LNCaP clone FGC (cell line): ENCODE results near the gene ZNF518B.

Experiments used
- DNase-seq: peaks from one replicate; pipeline ENCODE4 v3.0.0-alpha.2; 2011; ENCODE audit warnings: low read depth
- H3K4me3 ChIP-seq: 2 replicates; pipeline ENCODE4 v1.5.1; 2011; ENCODE audit warnings: mild to moderate bottlenecking, low read depth, low read length, control low read depth
- TF ChIP-seq, protein P1 (sequence below): IDR thresholded peaks from 2 replicates; pipeline ENCODE4 v1.5.1; 2012; ENCODE audit warnings: mild to moderate bottlenecking; ENCODE audit not compliant: control insufficient read depth, insufficient read depth; ENCODE audit errors: extremely low read depth

ZNF518B gene, protein sequence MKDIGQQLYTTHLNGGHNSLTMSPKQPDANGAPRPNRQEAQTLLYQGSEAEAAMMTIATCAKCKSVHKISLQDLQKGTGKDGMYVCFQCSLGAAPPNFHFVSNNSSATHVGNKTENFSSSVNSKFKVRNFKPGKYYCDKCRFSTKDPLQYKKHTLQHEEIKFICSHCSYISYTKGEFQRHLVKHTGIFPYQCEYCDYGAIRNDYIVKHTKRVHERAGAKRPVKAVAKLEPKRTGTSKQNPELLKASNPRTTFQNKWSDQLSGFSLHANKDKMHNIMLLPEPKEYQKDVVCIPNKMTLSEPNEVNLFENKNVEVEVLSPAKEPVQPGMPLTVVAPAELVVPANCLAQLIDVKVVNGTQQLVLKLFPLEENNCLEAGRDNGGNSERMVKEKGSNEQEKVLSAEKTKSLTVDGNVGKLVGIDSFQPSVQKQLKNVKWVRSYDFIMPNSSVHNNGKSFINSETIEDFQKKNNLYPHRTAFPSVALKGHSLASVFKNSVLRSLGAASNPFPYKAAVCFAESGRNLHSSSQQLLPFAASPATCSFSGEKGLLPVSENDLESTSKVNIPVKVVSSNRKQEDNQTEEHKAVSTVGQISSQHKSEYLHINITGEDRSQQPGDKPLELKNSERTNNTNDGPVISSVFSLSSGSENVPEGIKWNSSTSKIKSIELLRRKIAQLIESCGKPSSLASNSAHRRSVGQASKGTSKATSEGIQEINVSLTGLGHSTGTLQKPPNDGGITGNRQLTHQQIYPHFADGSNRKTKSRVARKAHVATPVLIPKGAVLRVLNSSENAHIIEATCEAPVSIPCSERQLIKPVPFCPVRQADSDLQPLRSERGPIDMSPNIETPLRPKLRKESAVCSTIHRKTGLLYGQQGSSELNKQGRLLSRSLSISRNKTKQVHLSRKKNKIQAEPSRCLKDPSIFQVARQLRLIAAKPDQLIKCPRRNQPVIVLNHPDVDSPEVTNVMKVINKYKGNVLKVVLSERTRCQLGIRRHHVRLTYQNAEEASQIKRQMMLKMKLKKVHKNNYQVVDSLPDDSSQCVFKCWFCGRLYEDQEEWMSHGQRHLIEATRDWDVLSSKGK

DNA sequence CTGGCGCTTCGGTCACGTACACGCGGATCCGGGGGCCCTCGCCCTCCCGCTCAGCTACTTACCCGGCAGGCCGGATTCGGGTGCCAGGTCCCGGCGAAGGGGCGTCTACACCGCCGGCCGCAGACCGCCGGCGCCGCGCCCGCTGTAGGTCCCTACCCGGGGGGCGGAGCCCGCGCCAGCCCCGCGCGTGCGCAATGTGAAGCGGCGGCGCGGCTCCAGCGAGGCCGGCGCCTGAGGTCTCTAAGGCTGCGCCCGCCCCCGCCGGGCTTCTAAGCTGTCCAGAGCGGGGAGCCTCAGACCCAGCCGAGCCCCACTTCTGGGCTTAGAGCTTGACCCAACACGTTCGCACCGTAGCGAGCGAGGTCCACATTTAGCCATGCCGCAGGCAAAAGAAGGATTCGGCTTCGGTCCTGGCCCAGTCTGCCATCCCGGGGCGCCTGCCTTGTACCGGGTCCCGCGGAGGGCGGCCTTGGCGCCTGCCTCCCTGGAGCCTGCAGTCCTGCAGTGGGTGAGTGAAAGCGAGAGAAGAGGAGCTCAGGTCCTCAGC, at the start of gene ZNF518B:
Gene ZNF518B (minus strand): TSS at position 172 of the 547 bp plus-strand sequence. CDS start 11,098 bp downstream, outside the sequence.
- no peak for DNase-seq
- H3K4me3 ChIP-seq = peak within 1 kb of the TSS; percentile 51
- TF ChIP-seq, protein P1, sequence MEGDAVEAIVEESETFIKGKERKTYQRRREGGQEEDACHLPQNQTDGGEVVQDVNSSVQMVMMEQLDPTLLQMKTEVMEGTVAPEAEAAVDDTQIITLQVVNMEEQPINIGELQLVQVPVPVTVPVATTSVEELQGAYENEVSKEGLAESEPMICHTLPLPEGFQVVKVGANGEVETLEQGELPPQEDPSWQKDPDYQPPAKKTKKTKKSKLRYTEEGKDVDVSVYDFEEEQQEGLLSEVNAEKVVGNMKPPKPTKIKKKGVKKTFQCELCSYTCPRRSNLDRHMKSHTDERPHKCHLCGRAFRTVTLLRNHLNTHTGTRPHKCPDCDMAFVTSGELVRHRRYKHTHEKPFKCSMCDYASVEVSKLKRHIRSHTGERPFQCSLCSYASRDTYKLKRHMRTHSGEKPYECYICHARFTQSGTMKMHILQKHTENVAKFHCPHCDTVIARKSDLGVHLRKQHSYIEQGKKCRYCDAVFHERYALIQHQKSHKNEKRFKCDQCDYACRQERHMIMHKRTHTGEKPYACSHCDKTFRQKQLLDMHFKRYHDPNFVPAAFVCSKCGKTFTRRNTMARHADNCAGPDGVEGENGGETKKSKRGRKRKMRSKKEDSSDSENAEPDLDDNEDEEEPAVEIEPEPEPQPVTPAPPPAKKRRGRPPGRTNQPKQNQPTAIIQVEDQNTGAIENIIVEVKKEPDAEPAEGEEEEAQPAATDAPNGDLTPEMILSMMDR = no peak

DNA sequence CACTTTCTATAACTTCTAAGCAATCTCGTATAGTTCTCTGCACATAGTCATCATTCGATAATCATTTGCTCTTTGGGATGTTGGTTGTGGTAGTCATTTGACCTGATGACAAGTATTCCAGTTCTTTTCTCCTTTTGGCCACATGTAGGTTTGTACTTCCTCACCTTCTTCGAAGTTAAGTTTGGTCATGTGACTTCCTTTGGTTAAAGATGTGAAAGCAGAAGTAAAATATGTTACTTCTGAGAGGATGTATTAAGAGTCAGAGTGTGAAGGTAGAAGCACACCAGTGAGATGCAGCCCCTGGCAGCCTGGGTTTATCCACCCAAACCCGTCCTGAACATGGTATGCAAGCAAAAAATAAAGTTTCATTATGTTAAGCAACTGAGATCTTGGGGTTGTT, 48.9 kb upstream of the ZNF518B start:
- TF ChIP-seq, protein P1 = no peak
- DNase-seq = no peak
- H3K4me3 ChIP-seq = no peak overlapping the region

- H3K4me3 ChIP-seq = no peak overlapping the region
- DNase-seq = no peak
- TF ChIP-seq, protein P1 = no peak
These were observed 47.4 kb upstream of the ZNF518B start for GRCh38 chr4:10504570-10505179.

- no peak overlapping the region for H3K4me3 ChIP-seq
- TF ChIP-seq, protein P1 = no peak
- no peak for DNase-seq
These were observed 45.5 kb upstream of the ZNF518B start for GRCh38 chr4:10502717-10503116.

- TF ChIP-seq, protein P1 = no peak
- DNase-seq = no peak
- no peak overlapping the region for H3K4me3 ChIP-seq
These were observed 43.5 kb upstream of the ZNF518B start for GRCh38 chr4:10500776-10501175.

DNA sequence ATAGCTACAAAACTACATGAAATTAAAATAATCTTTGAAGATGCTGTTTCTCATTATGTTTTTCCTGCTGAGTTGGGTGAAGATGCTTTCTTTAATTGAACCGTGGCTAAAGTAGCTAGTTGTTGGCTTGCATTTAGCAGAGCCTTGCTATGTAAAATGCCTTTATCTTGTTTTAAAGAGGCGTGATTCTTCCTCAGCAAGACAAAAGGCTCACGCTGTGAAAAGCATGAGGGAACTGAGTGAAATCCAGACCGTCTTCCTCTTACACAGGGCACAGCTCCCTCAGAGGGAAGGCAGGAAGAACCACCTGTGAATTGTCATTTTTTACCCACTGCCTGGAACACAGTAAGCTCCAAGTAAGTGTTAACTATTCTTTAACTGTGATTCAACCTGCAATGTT, 39.0 kb upstream of the ZNF518B start:
- DNase-seq = no peak

More for the DNA sequence above, 39.0 kb upstream of the ZNF518B start:
- H3K4me3 ChIP-seq = no peak overlapping the region
- TF ChIP-seq, protein P1 = no peak
